G401 (cell line): ENCODE data around the gene SVIL. TPM values are rescaled to one million over a fixed set of nuclear protein-coding genes. Genes with fewer than 3 reads are reported as not detected.
"Not testable (repeated sequence)": the region's sequence is repeated elsewhere in the genome, so short reads cannot be mapped to it uniquely, and the experiment has no call there.

ENCODE experiments used
- DNase-seq: peaks from one replicate; pipeline ENCODE4 v3.0.0-alpha.2; 2015; ENCODE audit warnings: low spot score
- in situ Hi-C: cut with HindIII; loops from 2 replicates; pipeline ENCODE4 v1.10.0; 2016; ENCODE audit warnings: low sequenced_read_pairs, mixed read lengths
- total RNA-seq: library from RNA; depleted of rRNA; stranded (reverse); fragments of >200 nt; shearing (Covaris generic); gene quantifications from 2 replicates; pipeline ENCODE4 v1.2.3, GENCODE V29; 2014

The SVIL gene
- total RNA-seq, 1 experiment from 2014 or later, result 36.3 TPM

DNA sequence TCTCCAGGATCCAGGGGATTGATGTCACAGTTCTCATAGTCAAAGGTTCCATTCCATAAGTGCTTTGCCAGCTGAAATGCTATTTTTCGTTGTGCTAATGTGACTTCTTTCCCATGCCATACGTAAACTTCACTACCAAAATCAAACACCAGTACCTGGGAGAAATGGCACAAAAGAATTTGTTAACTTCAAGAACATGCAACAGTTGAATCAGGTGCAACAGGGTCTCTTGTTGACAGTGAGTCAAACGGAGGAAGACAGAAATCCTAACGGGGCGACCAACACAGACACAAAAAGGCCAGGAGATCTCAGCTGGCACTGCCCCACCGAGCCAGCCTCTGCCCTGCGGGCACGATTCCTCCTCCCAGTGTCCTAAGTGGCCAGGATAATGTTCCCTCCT, 150.1 kb downstream of the SVIL start:
- in situ Hi-C loops, DNase-seq: not testable (repeated sequence)

DNA sequence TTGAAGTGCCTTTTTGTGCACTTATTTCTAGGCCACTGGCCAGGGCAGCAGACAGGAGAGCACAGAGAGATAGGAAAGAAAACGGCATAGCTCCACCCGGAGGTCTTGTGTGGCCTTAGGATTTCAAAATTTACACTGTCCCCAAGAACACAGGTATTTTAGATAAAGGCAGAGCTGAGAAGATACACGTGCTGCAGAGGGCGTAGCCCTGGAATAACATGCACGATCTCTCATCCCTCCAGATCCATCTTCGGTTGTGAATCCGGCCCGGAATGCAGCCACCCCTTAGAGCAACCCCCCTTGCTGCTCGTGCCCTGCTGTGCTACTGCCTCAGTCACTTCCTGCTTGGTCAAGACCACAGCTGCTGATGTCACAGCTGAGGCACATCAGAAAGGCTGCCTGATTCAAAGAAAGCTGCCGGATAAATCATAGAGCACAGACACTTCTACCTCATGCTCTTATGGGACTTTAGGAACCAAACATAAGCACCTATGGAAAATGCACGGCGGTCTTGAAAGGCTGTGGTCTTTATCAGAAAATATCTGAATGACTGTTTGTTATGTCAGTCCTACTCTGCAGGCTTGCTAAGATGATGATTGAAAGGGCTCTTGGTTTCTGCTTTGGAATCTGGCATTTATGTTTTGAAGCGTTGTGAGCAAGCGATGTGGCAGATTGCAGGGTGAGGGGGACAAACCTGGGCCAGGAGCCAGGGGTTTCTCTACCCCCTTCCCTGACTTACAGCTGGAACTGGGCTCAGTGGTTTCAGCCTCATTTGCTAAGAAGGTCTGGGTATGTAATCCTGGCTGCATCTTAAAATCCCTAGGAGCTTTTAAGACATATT, 152.0 kb downstream of the SVIL start:
- in situ Hi-C loops, result no loop called here
- DNase-seq, result no peak

DNA sequence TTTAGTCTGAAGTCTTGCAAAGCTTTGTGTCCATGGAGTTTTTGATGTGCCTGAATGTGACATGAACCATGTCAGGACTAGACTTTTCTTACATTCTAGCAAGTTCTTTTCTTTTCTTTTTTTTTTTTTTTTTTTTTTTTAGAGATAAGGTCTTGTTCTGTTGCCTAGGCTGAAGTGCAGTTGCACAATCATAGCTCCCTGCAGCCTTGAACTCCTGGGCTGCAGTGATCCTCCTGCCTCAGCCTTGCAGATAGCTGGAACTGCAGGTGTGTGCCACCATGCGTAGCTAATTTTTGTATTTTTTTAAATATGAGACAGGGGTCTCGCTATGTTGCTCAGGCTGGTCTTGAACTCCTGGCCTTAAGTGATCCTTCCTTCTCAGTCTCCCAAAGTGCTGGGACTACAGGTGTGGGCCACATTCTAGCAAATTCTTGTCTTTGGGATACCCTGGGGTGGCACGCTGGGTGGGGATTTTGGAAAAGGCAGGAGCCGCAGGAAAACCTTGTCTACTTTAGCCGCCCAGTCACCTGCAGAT, 152.8 kb downstream of the SVIL start:
- in situ Hi-C loops, result no loop called here
- DNase-seq, result no peak

DNA sequence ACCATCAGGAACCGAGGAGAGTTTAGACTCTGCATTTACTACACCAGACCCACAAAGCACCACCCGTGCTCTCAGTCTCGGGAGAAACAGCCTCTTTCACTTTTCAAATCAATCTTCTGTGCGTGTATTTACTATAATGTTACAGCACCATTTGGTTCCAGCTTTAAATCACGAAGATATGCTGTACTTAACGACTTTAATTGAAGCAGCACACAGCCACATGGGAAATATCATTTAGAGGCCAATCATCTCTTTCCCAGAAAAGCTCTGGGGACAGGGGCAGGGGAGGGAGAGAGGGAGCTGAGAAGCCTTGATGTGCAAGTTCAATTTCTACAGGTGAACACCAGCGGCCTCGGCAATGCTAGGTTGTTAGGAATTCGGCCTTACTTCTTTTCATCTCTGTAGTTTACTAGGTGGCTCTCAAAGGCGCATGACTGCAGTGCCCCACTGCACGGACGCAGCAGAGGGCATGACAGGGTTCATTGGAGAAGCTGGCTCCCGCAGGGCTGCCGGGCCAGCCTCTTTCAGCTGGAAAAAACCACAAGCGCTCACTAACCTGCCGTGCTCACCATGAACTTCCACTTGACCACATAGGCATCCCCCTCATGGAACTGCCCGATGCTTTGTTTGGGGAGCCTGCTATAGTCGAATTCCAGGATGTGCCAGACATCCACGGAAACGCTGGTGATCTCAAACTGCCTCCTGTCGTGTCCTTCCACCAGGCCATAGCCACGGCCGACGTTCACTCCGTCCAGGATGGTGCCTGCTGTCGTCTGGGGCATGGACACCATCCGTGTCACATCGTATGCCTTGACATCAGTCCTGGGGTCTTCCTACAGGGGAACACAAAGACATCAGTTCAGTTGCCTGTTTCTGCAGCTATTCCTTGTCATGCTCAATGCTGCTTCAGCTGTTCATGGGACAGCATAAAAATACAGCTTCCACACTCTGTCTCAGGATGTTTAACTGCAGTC, 154.5 kb downstream of the SVIL start:
- no peak for DNase-seq
- in situ Hi-C loops, result no loop called here

DNA sequence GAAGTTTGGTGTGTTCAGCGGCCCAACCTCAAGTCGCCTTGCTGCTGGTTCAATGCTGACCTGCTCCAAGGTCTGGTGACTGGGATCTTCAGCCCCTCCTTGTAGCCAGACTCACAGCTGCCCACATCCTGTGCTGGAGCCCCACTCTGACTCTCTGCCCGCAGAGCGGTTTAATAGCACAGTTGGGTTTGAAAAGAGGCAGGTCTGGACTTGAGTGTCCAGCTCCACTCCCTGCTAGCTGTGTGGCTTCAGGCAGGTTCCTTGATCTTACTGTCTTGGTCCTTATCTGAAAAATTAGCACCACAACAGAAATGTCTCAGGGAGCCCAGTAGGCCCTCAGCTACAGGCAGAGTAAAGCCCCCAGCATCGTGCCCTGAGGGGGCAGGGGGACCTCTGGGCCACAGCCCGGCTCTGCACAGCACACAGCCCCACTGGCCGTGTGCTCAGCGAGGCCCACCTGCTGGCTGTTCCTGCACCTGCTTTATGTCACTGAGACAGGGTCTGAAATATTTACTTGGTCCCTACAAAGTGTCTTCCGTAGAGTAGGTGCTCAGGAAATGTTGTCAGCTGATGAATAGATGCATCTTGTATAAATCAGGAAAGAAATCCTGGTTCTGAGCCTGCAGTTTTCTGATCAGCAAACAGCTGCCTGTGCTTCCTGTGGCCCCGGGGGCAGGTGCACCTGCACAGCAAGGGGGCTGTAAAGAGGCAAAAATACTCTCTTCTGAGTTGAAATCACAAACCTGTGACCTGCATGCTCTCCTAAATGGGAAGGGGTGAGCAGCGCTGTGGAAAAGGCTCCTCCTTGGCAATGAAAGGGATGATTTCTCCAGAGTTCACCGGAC, 155.5 kb downstream of the SVIL start:
- DNase-seq, result no peak
- in situ Hi-C loops, result no loop called here

DNA sequence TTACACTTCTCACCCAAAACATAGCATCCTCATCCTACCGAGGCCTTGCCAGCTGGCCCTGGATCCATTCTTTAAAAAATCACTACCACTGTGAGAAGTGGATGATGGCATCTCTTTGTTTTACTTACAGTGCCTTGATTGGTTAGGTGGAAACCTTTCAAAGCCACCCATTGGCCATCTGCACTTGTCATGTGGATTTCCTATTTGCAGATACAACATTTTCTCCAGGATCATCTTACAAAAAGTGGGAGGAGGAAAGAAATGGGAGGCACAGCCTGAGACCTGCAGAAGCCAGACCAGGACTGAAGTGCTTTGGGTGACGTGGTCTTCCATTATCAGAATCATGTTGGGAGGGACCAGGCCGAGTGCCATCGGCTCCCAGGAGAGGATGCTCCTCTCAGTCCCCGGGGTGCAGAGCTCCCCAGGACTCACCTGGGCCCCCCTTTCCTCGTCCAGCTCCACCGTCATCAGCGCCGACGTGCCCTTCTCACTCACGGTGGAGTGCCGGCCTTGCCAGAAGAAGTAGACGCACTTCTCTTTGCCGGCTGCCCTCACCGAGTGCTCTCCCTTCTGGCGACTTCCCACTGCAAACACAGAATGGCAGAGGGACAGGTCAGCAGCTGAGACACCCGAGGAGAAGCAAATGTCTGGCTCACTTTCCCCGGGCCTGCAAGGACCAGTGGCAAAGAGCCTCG, 161.2 kb downstream of the SVIL start:
- DNase-seq, result no peak

DNA sequence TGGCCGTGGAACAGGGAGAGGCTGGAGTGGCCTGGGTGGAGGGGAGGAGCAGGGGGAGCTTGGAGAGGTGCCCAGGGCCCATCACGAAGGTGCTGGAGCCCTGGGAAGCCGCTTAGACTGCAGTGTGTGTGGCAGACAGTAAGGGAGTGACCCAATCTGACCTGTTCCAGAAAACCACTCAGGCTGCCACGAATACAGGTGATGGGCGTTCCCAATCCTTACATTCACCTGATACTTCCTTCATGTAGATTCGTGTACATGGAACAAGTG, 161.7 kb downstream of the SVIL start:
- in situ Hi-C loops, result no loop called here
- no peak for DNase-seq

More for the DNA sequence above, 161.2 kb downstream of the SVIL start:
- in situ Hi-C loops, result no loop called here

DNA sequence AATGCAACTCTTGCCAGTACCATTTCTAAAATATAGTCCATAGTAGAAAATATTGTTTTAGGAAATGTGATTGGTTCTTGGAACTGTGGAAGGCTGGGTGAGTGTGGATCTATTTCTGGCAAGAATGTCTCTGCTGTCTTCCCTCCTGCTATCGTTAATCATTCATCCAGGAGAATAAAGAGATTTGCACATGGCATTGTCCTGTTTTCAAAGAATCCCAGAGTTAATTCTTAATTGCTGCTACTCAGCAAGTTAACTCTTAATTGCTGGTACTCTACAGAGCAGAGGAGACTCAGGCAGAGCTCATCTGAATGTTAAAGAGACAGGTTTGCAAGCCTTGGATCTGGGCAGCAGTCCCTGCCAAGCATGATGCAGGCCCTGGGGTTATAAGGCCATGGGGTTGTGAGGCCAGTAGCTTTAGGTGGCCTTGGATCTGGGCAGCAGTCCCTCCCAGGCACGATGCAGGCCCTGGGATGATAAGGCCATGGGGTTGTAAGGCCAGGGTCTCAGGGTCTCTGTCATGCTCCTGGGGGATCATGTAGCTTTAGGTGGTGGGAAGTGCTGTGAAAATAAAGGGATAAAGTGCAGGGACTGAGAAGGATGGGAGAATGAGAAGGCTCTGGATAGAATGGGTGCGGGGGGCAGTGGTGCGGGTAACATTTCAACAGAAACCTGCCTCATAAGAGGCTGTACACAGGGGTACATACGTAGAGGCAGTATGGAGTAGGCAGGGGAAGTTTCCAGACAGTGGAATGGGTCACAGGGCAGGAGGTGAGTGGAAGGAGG, 162.3 kb downstream of the SVIL start:
- in situ Hi-C loops, result no loop called here
- no peak for DNase-seq

DNA sequence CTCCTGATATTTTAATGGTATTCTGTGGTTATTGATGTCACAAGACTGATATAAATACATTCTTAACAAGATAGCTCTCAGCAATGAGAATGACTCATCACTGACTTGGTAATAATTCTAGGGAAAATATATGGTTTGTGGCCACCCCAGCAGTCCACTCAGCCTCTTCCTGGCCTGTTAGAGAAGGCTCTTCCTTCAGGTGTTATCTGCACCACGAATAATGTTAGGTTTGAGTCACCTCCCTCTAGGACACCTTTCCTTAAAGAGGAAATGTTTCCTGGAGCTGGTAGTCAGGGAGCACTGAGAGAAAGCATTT, 163.3 kb downstream of the SVIL start:
- no peak for DNase-seq
- in situ Hi-C loops, result no loop called here

DNA sequence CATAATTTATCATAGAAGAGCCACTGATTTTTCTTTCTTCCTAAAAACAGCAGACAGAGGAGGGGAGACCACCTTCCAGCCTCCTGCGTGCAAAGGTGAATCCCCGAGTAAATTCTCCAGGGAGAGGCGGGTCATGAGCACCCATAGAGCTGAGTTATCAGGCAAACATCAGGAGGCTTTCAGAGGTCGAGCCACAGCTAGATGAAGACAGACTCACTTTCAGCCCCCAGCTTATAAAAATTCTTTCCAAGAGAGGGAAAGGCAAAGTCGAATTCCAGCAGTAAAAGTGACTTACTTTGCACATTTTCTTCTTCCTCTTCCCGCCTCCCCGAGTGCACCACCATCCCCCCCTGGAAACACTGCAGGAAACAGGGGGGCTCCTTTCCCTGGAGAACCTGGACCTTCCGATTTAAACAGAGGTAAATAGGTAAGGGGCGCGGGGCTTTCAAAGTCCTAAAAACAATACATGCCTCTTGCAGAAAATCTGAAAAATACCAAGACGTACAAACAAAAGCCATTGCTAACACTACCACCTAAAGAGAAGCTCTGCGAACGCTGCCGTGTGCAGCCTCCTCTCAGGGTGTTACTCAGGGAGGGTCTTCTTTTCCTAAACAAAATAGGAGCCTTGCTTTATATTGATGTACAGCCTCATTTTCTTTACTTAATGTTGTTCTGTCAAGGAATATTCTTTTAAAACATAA, 163.8 kb downstream of the SVIL start:
- in situ Hi-C loops, result no loop called here
- DNase-seq, result no peak

DNA sequence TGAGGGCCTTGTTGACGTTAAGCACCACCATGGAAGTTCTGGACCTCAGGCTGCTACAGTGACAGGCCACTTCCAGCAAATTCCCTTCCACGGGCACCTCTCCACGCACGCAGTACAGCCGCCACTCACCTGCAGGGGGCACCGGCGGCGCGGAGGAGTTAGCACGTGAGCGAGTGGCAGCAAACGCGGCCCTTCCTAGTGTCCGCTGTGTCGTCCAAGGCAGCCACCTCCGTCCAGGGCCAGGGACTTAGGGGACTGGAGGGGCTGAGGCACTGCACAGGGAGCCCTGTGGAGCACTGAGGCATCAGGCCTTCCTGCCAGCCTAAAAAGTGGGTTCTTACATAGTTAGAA, 164.4 kb downstream of the SVIL start:
- DNase-seq, result no peak
- in situ Hi-C loops, result no loop called here

DNA sequence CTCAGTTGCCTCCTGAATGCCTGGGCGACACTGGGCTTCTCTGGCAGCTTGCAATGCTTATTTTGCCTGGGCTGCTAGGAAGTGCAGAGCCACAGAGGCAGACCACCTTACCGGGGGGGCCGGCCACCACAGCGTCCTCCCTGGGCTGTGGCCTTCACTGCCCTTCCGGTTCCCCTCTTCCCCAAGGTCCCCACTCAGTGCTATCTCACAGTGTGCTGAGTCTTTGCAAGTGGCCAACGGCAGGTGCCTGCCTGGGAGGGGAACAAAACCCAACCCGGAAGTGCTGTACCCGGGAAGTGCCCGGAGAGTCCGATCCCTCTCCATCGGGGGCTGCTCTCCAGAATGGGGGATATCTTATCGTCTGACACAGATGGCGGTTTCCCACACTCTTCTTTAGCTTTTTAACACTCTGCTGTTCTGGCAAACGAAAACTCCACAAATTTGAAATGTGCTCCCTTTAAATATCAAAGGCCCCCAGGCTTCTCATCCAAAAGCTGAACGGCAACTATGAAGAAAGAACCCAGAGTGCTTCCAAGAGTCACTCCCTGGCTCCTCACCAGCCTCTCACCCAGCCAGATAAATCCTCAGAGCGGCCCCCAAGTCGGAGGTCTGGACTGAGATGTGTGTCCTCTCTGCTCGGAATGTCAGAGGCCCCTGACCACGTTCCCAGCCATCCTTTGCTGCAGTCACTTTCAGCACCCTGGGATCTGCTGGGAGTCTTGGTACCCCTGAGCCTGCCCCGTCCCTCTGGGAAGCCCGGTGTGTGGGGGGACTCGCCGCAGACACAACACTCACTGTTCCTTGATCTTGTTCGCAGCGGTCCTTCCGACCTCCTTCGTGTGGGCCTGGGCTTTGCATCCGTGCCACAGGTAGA, 165.1 kb downstream of the SVIL start:
- DNase-seq, result no peak
- in situ Hi-C loops, result no loop called here

DNA sequence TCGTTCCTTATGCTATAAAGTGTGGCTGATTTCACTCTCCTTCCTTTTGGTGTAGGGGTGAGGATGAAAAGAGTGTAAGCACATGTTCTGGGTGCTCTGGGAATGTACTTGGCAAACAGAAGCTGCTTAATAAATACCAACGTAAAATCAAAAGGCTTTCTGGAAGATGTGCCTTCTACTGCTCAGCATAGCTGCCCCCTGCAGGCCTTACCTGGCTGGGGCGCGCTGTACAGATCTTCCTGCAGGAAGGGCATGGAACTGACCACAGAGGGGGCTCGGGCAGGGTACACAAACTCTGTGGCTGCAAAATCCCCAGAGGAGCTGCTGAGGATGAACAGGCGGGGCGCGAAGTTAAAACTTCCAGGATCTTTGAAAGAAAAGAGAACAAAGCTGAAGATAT, 169.4 kb downstream of the SVIL start:
- in situ Hi-C loops, result no loop called here
- no peak for DNase-seq

DNA sequence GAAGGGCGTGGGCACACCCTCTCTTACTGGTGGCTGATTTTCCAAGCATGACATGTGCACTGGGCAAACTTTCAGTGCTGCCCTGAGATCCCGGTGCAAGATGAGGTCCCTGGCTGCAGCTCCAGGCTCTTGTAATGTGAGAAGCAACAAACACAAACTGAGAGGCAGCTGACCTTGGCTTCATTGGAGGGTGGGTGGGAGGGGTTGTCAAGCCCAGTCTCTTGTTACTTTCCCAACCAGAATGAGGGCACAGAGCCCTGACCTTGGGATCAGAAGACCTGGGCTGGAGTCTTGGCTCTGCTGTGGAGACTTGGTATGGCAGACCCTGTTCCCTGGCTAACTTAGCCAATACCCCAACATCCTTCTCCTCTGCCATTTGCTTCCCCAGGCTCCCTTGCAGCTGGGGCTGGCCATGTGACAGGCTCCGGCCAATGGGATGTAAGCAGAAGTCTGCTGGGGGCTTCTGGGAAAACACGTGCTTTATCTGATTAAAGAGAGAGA, 170.1 kb downstream of the SVIL start:
- in situ Hi-C loops, DNase-seq: not testable (repeated sequence)

DNA sequence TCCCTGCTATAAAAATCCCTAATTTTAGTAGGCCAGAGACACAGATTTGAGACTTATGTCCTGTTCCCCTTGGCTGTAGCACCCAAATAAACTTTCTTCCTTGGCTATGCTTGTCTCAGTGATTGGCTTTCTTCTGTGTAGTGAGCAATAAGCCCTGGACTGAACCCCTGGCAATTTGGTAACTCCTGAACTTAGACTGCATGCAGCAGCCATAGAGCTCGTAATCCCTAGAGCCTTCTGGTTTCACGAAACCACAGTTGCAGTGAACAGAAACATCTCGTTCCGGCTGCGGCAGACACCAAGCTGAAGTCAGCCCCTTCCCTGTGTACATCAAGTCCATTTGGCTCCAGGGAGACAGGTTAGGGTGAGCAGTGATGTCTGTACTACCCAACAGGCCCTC, 173.7 kb downstream of the SVIL start:
- no peak for DNase-seq
- in situ Hi-C loops, result no loop called here

DNA sequence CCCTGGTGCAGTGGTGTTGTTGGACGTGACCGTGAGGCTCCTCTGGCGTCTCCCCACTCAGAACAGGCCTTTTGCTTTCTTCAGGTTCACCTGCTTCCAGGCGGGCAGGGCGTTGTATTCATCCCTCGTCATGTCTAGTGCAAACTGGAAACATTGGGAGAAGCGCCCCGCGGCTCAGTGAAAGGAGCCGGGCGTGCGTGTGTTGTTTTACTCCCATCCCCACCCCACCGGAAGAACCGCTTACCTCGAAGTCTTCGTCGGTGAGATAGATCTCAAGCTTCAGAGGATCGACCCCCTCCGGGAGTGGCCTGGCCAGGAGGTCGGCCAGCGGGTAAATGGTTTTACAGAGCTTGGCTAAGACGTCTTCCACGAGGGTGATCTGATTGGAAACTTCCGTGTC, 176.6 kb downstream of the SVIL start:
- DNase-seq, in situ Hi-C loops: not testable (repeated sequence)

DNA sequence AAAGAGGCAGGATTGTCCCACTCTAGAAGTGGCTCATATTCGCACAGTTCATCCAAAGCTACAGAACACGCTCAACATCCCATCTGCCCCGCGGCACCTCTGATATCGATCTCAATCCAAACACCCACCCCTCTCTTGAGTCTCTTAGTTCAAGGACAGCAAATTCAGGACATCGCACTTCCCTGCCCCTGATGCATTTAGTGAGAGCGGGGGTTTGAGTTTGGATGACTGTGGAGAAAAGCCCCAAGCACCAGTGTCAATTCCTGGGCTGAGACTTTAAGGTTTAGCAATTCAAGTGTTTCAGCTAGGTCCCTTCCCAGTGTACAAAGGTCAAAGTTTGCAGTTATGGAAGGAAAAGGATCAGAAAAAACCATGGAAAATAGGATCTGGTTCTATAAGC, 179.7 kb downstream of the SVIL start:
- in situ Hi-C loops, result no loop called here
- DNase-seq, result no peak
